Measurements from ENCODE around the gene ZMYM1.
A peak's percentile ranks its signal among the peaks of the same experiment; 100 is the strongest.
"Not testable (repeated sequence)": the region's sequence is repeated elsewhere in the genome, so short reads cannot be mapped to it uniquely, and the experiment has no call there.

Gene ZMYM1

DNA sequence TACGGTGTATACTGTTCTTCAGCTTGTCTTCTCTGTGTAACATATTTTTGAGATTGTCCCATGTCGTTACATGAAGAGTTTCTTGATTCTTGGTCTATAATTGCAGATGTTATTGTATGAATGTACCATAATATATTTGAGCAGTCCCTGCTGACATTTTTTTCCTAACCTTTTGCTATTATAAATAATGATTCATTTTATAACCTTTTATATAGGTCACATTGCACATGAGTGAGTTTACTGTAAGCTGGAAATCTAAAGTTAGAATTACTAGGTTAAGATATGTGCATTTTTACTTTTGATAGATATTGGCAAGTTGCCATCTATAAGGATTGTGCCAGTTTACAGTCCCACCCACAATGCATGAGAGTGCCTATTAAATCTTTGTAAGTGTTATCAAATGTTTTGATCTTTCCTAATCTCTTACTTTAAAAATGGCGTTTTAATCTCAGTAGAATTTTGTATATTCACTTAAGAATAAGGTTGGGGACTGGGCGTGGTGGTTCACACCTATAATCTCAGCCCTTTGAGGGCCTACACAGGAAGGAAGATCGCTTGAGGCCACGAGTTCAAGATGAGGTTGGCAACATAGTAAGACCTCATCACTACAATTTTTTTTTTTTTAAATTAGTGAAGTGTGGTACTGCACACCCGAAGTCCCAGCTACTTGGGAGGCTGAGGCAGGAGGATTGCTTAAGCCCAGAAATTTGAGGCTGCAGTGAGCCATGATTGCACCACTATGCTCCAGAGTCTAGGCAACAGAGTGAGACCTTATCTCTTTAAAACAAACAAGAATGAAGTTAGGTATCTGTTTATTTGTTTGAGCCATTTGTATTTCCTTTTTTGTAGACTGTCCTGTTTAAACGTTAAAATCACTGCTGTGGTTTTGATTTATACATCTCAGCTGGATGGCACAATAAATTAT lies 36.5 kb downstream of the ZMYM1 start:
- TF ChIP-seq ZNF274 (IDR thresholded peaks at IDR 0.05; ENCODE audit: low read depth, low read length) = no peak

DNA sequence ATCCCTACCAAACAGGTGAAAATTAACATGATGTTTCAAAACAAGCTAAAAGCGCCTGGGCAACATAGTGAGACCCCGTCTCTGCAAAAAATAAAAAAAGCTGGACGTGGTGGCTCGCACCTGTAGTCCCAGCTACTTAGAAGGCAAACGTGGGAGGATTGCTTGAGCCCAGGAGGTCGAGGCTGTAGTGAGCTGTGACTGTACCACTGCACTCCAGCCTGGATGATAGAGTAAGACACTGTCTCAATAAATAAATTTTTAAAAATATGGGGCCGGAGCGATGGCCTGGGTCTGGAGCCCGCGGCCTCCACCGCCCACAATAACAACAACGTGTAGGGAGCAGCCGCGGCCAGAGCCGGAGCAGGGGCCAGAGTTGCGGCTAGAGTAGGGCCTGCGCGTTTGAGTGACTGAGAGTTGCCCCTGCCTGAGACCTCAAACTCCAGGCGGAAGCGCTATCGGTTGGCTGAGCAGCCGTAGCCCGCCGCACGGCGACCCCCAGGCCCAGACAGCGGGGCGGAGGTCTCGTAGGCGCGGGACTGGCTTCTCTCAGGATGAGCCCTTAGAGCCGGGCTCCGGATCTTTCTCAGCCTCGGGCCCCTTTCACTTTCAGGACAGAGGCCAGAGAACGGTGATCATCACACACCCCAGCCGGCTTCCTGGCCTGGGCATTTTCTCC lies 41.4 kb downstream of the ZMYM1 start:
- H3K4me3 ChIP-seq (ENCODE audit: low read length) = peak overlapping the region; percentile 20; the same call in 1 of the 2 replicates
- no peak for TF ChIP-seq ZNF274 (IDR thresholded peaks at IDR 0.05; ENCODE audit: low read depth, low read length)

More for the DNA sequence above, 36.5 kb downstream of the ZMYM1 start:
- no peak overlapping the region for H3K4me3 ChIP-seq (ENCODE audit: low read length)

DNA sequence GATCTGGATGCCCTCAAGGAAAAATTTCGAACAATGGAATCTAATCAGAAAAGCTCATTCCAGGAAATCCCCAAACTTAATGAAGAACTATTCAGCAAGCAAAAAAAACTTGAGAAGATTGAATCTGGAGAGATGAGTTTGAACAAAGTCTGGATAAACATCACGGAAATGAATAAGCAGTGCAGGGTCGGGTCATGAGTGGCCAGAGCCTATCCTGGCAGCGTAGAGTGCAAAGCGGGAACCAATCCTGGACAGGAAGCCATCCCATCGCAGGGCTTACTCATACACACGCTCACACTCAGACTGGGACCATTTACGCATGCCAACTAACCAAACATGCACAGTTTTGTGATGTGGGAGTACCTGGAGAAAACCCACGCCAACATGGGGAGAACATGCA lies 43.1 kb downstream of the ZMYM1 start:
- no peak for TF ChIP-seq ZNF274 (IDR thresholded peaks at IDR 0.05; ENCODE audit: low read depth, low read length)
- no peak overlapping the region for H3K4me3 ChIP-seq (ENCODE audit: low read length)

DNA sequence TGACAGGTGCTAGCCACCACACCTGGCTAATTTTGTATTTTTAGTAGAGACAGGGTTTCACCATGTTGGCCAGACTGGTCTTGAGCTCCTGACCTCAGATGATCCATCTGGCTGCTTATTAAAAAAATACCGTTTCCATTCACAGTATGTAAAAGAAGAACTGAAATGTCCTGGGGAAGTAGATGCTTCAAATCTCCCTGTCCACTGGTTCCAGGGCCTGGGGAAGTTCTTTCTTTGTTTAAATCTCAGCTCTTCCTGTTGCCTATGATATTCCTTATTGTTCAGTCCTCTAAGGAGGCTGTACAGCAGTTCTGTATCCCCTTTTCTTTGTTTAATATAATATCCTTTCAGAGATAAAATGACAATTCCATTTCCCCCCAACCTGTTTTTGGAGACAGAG lies 47.4 kb downstream of the ZMYM1 start:
- H3K4me3 ChIP-seq (ENCODE audit: low read length) = no peak overlapping the region
- no peak for TF ChIP-seq ZNF274 (IDR thresholded peaks at IDR 0.05; ENCODE audit: low read depth, low read length)

DNA sequence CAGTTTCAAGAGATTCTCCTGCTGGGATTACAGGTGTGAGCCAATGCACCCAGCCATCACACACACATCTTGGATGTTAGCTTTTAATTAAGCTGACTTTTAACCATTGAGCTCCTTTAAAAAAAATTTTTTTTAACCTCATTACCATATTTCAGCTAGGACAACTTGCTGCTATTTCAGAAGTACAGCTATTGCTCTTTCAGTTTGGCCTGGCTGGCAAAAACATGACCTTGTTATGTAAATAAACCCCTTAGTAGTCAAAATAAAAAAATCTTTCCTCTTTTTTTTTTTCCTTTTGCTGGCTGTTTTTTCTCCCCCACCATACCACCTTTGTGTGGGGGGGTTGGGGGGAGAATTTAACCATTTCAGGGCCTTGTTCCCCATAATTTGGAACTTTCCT lies 49.9 kb downstream of the ZMYM1 start:
- H3K4me3 ChIP-seq (ENCODE audit: low read length) = no peak overlapping the region
- no peak for TF ChIP-seq ZNF274 (IDR thresholded peaks at IDR 0.05; ENCODE audit: low read depth, low read length)

DNA sequence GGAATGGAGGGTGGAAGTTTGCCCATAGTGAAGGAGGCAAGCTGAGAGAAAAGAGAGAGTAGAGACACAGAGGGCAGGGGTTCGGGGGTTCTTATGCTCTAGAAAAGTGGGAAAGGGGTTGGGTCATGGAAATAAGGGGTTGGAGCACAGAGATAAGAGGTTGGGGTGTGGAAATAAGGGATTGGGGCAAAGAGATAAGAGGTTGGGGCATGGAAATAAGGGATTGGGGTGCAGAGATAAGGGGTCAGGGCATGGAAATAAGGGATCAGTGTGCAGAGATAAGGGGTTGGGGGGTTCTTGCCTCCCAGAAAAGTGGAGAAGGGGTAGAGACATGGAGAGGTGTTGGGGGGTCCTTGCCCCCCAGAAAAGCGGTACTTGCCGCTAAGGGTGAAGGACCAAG lies 57.6 kb downstream of the ZMYM1 start:
- H3K4me3 ChIP-seq (ENCODE audit: low read length) = no peak overlapping the region
- TF ChIP-seq ZNF274 (IDR thresholded peaks at IDR 0.05; ENCODE audit: low read depth, low read length) = no peak

DNA sequence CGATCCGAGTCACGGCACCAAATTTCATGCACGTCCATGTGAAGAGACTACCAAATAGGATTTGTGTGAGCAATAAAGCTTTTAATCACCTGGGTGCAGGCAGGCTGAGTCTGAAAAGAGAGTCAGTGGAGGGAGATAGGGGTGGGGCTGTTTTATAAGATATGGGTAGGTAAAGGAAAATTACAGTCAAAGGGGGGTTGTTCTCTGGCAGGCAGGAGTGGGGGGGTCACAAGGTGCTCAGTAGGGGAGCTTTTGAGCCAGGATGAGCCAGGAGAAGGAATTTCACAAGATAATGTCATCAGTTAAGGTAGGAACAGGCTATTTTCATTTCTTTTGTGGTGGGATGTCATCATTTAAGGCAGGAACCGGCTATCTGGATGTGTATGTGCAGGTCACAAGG lies 58.4 kb downstream of the ZMYM1 start:
- H3K4me3 ChIP-seq (ENCODE audit: low read length) = not testable (repeated sequence)

DNA sequence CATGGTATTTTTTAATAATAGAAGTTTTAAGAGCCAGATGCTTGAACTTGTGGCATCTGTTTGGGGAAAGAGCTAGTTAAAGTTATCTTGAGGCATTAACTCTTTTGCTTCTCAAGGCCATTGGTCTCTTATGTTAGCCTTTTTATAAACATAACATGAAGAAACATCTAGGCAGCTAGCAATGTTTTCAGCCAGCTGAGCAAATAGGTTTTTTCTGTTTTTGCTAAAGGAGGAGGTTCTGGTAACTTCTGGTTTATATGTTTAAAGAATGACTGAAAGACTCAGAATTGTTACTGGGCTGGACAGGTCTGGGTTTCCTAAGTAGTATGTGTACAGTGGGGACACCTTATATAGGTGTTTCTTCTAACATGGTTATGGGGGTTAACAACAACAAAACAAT lies 63.1 kb downstream of the ZMYM1 start:
- not testable (repeated sequence) for H3K4me3 ChIP-seq (ENCODE audit: low read length)

DNA sequence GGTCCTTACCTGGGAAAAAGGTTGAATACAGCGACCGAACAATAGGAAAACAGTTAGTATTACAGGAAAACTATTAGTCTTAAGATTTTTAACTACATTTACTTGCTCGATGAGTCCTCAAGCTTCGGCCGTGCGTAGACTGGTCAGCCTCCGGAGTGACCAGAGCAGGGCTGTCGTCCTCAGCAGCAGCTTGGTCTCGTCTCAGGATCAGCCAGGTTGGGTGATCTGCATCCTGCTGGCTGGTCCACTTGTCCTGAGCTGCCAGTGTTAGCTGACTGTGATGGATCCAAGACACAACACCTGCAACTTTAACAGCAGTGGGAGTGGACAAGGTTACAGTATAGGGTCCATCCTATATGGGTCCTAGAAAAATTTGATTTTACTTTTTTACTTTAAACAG lies 63.5 kb downstream of the ZMYM1 start:
- not testable (repeated sequence) for H3K4me3 ChIP-seq (ENCODE audit: low read length)

DNA sequence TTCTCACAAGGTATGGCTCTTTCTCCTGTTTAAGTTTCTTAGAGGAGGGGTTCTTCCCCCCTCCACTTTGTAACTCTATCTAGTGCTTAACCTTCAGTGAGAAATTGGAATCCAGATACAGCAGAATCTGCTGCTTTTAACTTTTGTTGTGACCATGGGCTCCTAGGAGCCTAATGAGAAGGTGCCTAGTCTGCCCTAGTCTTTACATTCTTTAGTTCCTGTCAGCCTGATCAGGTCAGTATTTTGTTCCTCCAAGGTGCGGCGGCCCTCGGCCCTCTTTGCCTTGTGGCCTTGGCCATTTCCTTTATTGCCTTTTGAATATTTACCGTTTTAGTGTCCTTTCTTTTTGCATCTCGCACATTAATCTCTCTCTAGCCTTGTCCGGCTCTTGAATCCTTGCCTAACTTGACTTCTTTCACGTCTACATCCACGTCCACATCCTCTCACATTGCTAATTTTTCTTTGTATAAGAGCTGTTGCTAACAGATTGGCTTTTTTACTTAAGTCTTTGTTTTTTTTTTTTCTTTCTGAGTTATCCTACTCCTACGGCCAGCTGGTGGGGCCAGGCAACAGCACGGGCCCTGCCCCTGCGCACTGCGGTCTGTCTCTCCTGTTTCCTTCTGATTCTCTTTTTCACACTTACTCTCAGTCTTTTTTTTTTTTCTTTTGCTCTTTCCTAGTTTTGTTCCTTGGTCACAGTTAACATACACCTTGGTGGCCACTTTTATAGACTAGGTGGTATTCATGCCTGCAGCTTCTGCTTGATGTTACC lies 64.7 kb downstream of the ZMYM1 start:
- TF ChIP-seq ZNF274 (IDR thresholded peaks at IDR 0.05; ENCODE audit: low read depth, low read length) = no peak
- no peak overlapping the region for H3K4me3 ChIP-seq (ENCODE audit: low read length)

DNA sequence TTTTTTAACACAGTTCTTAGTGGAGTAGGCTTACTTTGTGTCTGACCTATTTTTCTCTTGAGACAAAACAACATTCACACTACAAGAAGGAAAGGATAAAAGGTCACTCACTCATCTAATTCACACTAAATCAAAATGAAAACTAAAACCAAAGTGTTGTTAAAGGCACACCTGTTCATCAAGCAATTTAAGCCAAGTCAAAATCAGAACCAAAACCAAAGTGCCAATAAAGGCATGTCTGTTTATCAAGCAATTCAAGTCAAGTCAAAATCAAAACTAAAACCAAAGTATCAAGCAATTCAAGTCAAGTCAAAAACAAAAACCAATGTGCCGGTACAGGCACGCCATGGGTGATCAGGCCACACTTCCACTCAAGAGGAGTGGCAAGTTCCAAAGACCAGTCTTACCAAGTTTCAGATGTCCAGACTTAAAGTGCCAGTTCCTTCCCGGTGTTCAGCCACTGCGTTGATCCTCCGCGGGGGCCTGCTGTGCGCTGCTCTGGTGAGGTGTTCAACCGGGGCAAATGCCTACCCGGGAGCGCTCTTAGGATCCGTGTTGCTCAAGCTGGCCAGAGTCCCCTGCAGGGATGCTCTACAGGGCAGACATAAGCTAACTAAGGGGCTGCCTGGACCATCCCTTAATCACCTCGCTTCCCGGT lies 66.8 kb downstream of the ZMYM1 start:
- not testable (repeated sequence) for H3K4me3 ChIP-seq (ENCODE audit: low read length)

DNA sequence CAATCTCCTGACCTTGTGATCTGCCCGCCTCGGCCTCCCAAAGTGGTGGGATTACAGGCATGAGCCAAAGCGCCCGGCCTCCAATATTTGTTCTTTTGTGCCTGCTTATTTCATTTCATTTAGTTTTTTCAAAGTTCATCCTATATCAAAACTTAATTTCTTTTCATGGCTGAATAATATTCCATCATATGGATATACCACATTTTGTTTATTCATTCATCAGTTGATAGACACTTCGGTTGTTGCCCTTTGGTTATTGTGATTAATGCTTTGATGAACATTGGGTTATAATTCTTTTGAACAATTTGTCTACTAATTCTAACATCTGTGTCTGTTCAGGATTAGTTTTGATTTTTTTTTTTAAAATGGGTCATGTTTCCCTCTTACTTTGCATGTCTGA lies 72.0 kb downstream of the ZMYM1 start:
- TF ChIP-seq ZNF274 (IDR thresholded peaks at IDR 0.05; ENCODE audit: low read depth, low read length) = no peak
- no peak overlapping the region for H3K4me3 ChIP-seq (ENCODE audit: low read length)

DNA sequence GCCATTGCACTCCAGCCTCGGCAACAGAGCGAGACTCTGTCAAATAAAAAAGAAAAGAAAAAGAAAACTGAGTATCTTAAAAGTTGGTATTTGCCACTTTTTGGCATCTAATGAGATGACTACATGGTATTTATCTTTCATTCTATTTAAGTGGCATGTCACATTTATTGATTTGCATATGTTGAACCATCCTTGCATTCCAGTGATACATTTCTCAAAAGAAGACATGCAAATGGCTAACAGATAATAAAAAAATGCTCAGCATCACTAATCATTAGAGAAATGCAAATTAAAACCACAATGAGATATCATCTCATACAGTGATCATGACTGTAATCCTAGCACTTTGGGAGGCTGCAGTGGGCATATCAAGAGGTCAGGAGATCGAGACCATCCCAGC lies 85.7 kb downstream of the ZMYM1 start:
- TF ChIP-seq ZNF274 (IDR thresholded peaks at IDR 0.05; ENCODE audit: low read depth, low read length) = no peak
- H3K4me3 ChIP-seq (ENCODE audit: low read length) = no peak overlapping the region

Measured in GM08714 (cell line).